Neural progenitor cell (in vitro differentiated cells): Measurements from ENCODE around the gene PDCD4.

Experiments used
- CTCF ChIP-seq: fragments of 200-600 bp; sonication (generic); IDR thresholded peaks from 2 replicates; pipeline ENCODE4 v1.5.1; 2017; ENCODE audit warnings: antibody characterized with exemption, mild to moderate bottlenecking
- EZH2phosphoT487 ChIP-seq: fragments of 200-600 bp; sonication (generic); IDR thresholded peaks from 2 replicates; pipeline ENCODE4 v1.6.1; 2017; ENCODE audit warnings: antibody characterized with exemption

- TF ChIP-seq CTCF (no peak), EZH2phosphoT487 (no peak)
Observed at GRCh38 chr10:110840225-110840922, 31.4 kb upstream of the PDCD4 start.
